H1 (cell line): ENCODE data around the gene INPP4B. TPM values are rescaled to one million over a fixed set of nuclear protein-coding genes. Genes with fewer than 3 reads are reported as not detected.

Experiments
- BRCA1 ChIP-seq: IDR thresholded peaks from 2 replicates; pipeline ENCODE4 v1.6.1; 2012; ENCODE audit warnings: low read depth, low read length, improper control_type of control experiment
- FOSL1 ChIP-seq: IDR thresholded peaks from 2 replicates; pipeline ENCODE4 v1.6.1; 2011; ENCODE audit warnings: mild to moderate bottlenecking, low read depth, low read length, moderate library complexity; ENCODE audit not compliant: insufficient read depth
- GABPA ChIP-seq: IDR thresholded peaks from 2 replicates; pipeline ENCODE4 v1.6.1; 2011; ENCODE audit warnings: mild to moderate bottlenecking, low read length, moderate library complexity, borderline replicate concordance; ENCODE audit not compliant: insufficient read depth
- KDM1A ChIP-seq: fragments of 200-600, 300-600 bp; sonication (generic); IDR thresholded peaks from 2 replicates; pipeline ENCODE4 v1.7.1; 2016; ENCODE audit warnings: mild to moderate bottlenecking, low read length, borderline replicate concordance
- RFX5 ChIP-seq: IDR thresholded peaks from 2 replicates; pipeline ENCODE4 v1.6.1; 2011; ENCODE audit warnings: low read depth, low read length, improper control_type of control experiment, borderline replicate concordance
- SP2 ChIP-seq: IDR thresholded peaks from 2 replicates; pipeline ENCODE4 v1.6.1; 2012; ENCODE audit warnings: mild to moderate bottlenecking, low read length, inconsistent platforms
- TBP ChIP-seq: IDR thresholded peaks from 2 replicates; pipeline ENCODE4 v1.6.1; 2011; ENCODE audit warnings: low read depth, low read length, improper control_type of control experiment
- ZNF274 ChIP-seq: IDR thresholded peaks from 2 replicates; pipeline ENCODE4 v1.7.0; 2012; ENCODE audit warnings: low read length, borderline replicate concordance; ENCODE audit errors: extremely low read depth
- polyA plus RNA-seq, 7 experiments: library from polyadenylated mRNA; depleted of rRNA in 3 of 7; stranded (reverse) in 5 of 7; unstranded in 2 of 7; fragments of >200 nt in 5 of 7; fragments of 200-250 nt in 2 of 7; gene quantifications; 1 replicate in 5 of 7; 2 replicates in 1 of 7; 4 replicates in 1 of 7; pipeline versions ENCODE4 v1.2.1 to v1.2.3, GENCODE V29; 2011 to 2013; ENCODE audit warnings: missing spikeins in 2 of 7, mixed read lengths in 2 of 7
- total RNA-seq: library from RNA; stranded (reverse); fragmentation: NEBNext Ultra II Directional; extraction: Animal tissue kit (Norgen Biotek cat#: 25700); gene quantifications from 2 replicates; pipeline ENCODE4 v1.2.1, GENCODE V29; 2021

The INPP4B gene
- total and polyA plus RNA-seq, 2 of the 8 experiments (the other 6 are each of a cell fraction or from before 2014, with no cell fraction given): 0.11 to 0.54 TPM

DNA sequence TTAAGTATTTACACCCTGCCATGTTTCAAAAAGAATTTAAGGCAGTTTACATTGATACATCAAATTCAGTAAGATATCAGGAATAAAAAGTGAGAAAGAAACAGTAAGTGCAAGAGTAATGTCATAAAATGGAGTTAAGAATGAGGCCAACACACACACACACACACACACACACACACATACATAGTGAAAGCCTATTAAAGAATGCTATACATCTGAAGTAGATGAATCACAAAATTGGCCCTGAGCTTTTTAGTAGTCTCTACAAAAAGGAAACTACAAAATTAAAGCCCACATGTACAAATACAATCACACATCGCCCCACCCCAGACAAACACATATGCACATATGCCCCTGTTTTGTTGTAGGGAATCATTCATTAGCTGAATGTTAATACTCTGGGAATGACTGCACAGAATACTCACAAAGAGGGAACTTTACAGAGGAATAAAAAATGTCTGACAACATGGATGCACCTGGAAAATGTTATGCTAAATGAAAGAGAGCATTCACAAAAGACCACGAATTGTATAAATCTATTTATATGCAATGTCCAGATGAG lies 780.9 kb downstream of the INPP4B start (continued):
- no peak for TF ChIP-seq KDM1A
- TF ChIP-seq GABPA: no peak
- no peak for TF ChIP-seq BRCA1
- TF ChIP-seq ZNF274: no peak
- TF ChIP-seq SP2: no peak
- TF ChIP-seq TBP: no peak
- TF ChIP-seq FOSL1: no peak
- no peak for TF ChIP-seq RFX5
